Trophoblast cell (in vitro differentiated cells and primary cell): ENCODE measurements around the gene PLCB2.

ENCODE experiments used
- DNase-seq, 2 donors: peaks; one replicate each; pipeline ENCODE4 v3.0.0-alpha.2; 2016
- H2AFZ ChIP-seq: 2 replicates; pipeline ENCODE4 v1.6.1; 2013; ENCODE audit warnings: low read length, moderate library complexity, mild to moderate bottlenecking; ENCODE audit not compliant: insufficient read depth, poor library complexity
- H2AK5ac ChIP-seq: 2 replicates; pipeline ENCODE4 v1.6.1; 2013; ENCODE audit warnings: mild to moderate bottlenecking, low read length
- H2BK120ac ChIP-seq: 2 replicates; pipeline ENCODE4 v1.6.1; 2013; ENCODE audit warnings: low read length, mild to moderate bottlenecking, moderate library complexity; ENCODE audit not compliant: insufficient read depth, poor library complexity
- H2BK12ac ChIP-seq: 2 replicates; pipeline ENCODE4 v1.6.1; 2013; ENCODE audit warnings: mild to moderate bottlenecking, low read length, moderate library complexity
- H2BK5ac ChIP-seq: 2 replicates; pipeline ENCODE4 v1.6.1; 2013; ENCODE audit warnings: low read length, low read depth, moderate library complexity, mild to moderate bottlenecking; ENCODE audit not compliant: poor library complexity
- H3K14ac ChIP-seq: 2 replicates; pipeline ENCODE4 v1.6.1; 2013; ENCODE audit warnings: mild to moderate bottlenecking, low read length
- H3K18ac ChIP-seq: 2 replicates; pipeline ENCODE4 v1.6.1; 2013; ENCODE audit warnings: mild to moderate bottlenecking, low read length
- H3K23ac ChIP-seq: 2 replicates; pipeline ENCODE4 v1.6.1; 2013; ENCODE audit warnings: low read length
- H3K27ac ChIP-seq: 2 replicates; pipeline ENCODE4 v1.5.1; 2013; ENCODE audit warnings: low read depth, mild to moderate bottlenecking, inconsistent platforms, low read length, moderate library complexity
- H3K27me3 ChIP-seq: 2 replicates; pipeline ENCODE4 v1.6.1; 2013; ENCODE audit warnings: inconsistent platforms, mild to moderate bottlenecking, low read length, moderate library complexity; ENCODE audit not compliant: insufficient read depth
- H3K36me3 ChIP-seq, 2 experiments: 1 replicate in 1 of 2; 2 replicates in 1 of 2; pipeline ENCODE4 v1.6.1; 2013; ENCODE audit warnings: low read length in 2 of 2, mild to moderate bottlenecking in 2 of 2, moderate library complexity in 1 of 2; ENCODE audit not compliant: insufficient read depth in 2 of 2, control insufficient read depth in 1 of 2
- H3K4ac ChIP-seq: 2 replicates; pipeline ENCODE4 v1.6.1; 2013; ENCODE audit warnings: low read depth, mild to moderate bottlenecking, low read length, moderate library complexity
- H3K4me1 ChIP-seq, 2 experiments: 1 replicate in 1 of 2; 2 replicates in 1 of 2; pipeline ENCODE4 v1.6.1; 2013; ENCODE audit warnings: low read length in 2 of 2, mild to moderate bottlenecking in 2 of 2, moderate library complexity in 1 of 2; ENCODE audit not compliant: insufficient read depth in 2 of 2, control insufficient read depth in 1 of 2
- H3K4me2 ChIP-seq: 2 replicates; pipeline ENCODE4 v1.6.1; 2013; ENCODE audit warnings: inconsistent platforms, mild to moderate bottlenecking, low read length, moderate library complexity
- H3K4me3 ChIP-seq: 2 replicates; pipeline ENCODE4 v1.5.1; 2013; ENCODE audit warnings: mild to moderate bottlenecking, low read depth, low read length, inconsistent platforms
- H3K79me1 ChIP-seq: one replicate; pipeline ENCODE4 v1.6.1; 2013; ENCODE audit warnings: low read length
- H3K79me2 ChIP-seq: 2 replicates; pipeline ENCODE4 v1.6.1; 2013; ENCODE audit warnings: low read length, mild to moderate bottlenecking; ENCODE audit not compliant: control insufficient read depth, insufficient read depth, poor library complexity
- H3K9ac ChIP-seq: 2 replicates; pipeline ENCODE4 v1.6.1; 2013; ENCODE audit warnings: mild to moderate bottlenecking, low read length
- H3K9me3 ChIP-seq: 2 replicates; pipeline ENCODE4 v1.6.1; 2013; ENCODE audit warnings: low read depth, mild to moderate bottlenecking, control low read depth, inconsistent platforms, low read length; ENCODE audit not compliant: insufficient read depth
- H4K12ac ChIP-seq: 2 replicates; pipeline ENCODE4 v1.6.1; 2013; ENCODE audit warnings: low read depth, mild to moderate bottlenecking, low read length, moderate library complexity
- H4K8ac ChIP-seq: 2 replicates; pipeline ENCODE4 v1.6.1; 2013; ENCODE audit warnings: low read depth, mild to moderate bottlenecking, low read length, moderate library complexity
- H4K91ac ChIP-seq: one replicate; pipeline ENCODE4 v1.6.1; 2013; ENCODE audit warnings: low read depth, mild to moderate bottlenecking, low read length, moderate library complexity
- WGBS: extraction: QIAGEN DNeasy Blood & Tissue Kit; methylation state at CpG from one replicate; pipeline ENCODE4 v1.1.7; 2013; ENCODE audit warnings: missing lambda C conversion rate; ENCODE audit not compliant: insufficient read length, insufficient coverage; ENCODE audit errors: extremely low coverage; 5-methylcytosine and 5-hydroxymethylcytosine counted together

PLCB2 gene

DNA sequence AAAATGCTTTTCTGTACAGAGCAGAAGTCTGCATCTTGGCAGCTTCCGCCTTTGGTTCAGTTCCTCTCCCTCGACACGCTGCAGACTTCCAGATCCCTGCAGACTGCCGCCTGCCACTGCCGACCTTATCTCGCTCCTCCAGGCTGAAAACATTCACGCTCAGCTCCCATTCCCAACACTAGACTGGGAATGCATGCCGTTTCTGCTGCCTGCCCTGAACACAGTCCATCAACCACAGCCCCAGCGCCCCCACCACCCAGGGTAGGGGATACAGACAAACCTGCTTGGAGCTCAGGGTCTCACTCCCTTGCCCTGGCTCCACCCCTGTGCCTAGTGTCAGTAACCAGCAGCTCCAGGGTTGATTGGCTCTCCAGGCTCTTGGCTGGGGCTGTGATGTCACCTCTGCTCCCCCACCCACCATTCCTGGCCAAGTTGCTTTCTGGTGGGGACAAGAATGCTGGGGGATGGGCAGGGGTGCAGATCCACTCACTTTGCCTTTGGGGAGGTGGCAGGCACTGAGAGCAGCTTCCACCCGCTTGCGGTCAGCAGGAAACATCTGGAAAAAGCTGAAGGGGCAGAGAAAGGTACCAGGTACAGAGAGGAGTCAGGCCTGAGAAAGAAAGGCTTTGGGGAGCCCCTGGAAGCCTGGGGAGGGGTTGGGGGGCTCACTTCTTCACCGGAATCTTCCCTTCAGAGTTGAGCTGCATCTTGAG lies 6.1 kb downstream of the PLCB2 start:
- H3K14ac ChIP-seq, result peak overlapping the region; percentile 59
- H2BK5ac ChIP-seq, result peak overlapping the region; percentile 2
- no peaks in the 10 kb centered on the region for H3K36me3 ChIP-seq
- DNase-seq, result no peak
- peak overlapping the region; percentile 6 for H3K4me2 ChIP-seq
- H2AFZ ChIP-seq, result peak overlapping the region; percentile 9
- H3K79me2 ChIP-seq, result no peaks in the 10 kb centered on the region
- no peak overlapping the region for H4K8ac ChIP-seq
- H3K9ac ChIP-seq, result no peak overlapping the region
- H3K4ac ChIP-seq, result no peak overlapping the region
- peak overlapping the region; percentile 68 for H4K91ac ChIP-seq
- no peak overlapping the region for H4K12ac ChIP-seq
- H2BK120ac ChIP-seq, result peak overlapping the region; percentile 30
- H2AK5ac ChIP-seq, result peak overlapping the region; percentile 62
- peaks cover 8% of the 10 kb centered on the region for H3K79me1 ChIP-seq
- H3K4me1 ChIP-seq, result peaks cover 21 to 24% of the 10 kb centered on the region in 2 experiments
- H2BK12ac ChIP-seq, result peak overlapping the region; percentile 42
- no CpG with 5 or more reads among the region's 12 CpGs for WGBS
- no peaks in the 10 kb centered on the region for H3K27me3 ChIP-seq
- H3K27ac ChIP-seq, result peak overlapping the region; percentile 30
- peak overlapping the region; percentile 34 for H3K18ac ChIP-seq
- peaks cover 6% of the 10 kb centered on the region for H3K9me3 ChIP-seq
- H3K23ac ChIP-seq, result no peak overlapping the region
- H3K4me3 ChIP-seq, result no peak overlapping the region

DNA sequence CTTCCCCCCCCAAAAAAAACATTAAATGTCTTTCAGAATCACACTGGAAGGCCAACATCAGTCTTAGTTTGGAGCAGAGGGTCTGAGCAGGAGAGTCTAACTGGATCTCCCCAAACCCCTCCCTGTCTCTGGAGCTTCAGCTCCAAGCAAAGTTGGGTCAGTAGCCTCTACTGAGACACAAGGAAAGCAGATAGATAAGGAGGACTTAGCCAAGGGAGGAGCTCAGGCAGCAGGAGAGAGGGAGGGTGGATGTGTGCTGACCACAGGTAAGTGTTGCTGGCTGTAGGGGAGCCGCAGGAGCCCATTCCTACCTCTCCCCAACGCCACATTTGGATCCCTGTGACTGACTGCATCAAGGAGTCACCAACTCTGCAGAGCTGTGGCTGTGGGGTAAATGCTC lies 7.0 kb downstream of the PLCB2 start:
- H3K79me1 ChIP-seq, result peaks cover 8% of the 10 kb centered on the region
- peak overlapping the region; percentile 37 for H2AK5ac ChIP-seq
- peak overlapping the region; percentile 30 for H4K91ac ChIP-seq
- peak overlapping the region; percentile 14 for H3K27ac ChIP-seq
- peak overlapping the region; percentile 58 for H3K14ac ChIP-seq
- H2BK120ac ChIP-seq, result peak overlapping the region; percentile 44
- DNase-seq, result no peak
- no peak overlapping the region for H2BK5ac ChIP-seq
- no peak overlapping the region for H3K9ac ChIP-seq
- no peak overlapping the region for H3K4me2 ChIP-seq
- H3K79me2 ChIP-seq, result no peaks in the 10 kb centered on the region
- H4K12ac ChIP-seq, result no peak overlapping the region
- no peaks in the 10 kb centered on the region for H3K27me3 ChIP-seq
- peak overlapping the region; percentile 38 for H2BK12ac ChIP-seq
- peaks cover 6% of the 10 kb centered on the region for H3K9me3 ChIP-seq
- H3K36me3 ChIP-seq, result no peaks in the 10 kb centered on the region
- H4K8ac ChIP-seq, result peak overlapping the region; percentile 45
- no peak overlapping the region for H3K4me3 ChIP-seq
- peak overlapping the region; percentile 26 for H3K18ac ChIP-seq
- no CpG with 5 or more reads among the region's 2 CpGs for WGBS
- H3K4me1 ChIP-seq, result peaks cover 26 to 33% of the 10 kb centered on the region in 2 experiments
- no peak overlapping the region for H2AFZ ChIP-seq
- no peak overlapping the region for H3K23ac ChIP-seq
- no peak overlapping the region for H3K4ac ChIP-seq

DNA sequence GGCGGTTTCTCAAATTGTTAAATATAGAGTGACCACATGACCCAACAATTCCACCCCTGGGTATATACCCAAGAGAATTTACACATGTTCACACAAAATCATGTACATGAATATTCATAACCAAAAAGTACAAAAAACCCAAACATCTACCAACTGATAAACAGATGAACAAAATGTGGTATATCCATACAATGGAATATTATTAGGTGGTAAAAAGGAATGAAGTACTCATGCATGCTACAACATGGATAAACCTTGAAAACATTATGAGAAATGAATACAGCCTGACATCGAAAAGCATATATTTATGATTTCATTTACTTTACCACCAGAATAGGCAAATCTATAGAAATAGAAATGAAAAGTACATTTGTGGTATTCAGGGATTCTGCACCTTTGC lies 7.4 kb downstream of the PLCB2 start:
- H3K36me3 ChIP-seq, result no peaks in the 10 kb centered on the region
- no peak overlapping the region for H2AK5ac ChIP-seq
- no peak overlapping the region for H3K18ac ChIP-seq
- no peak overlapping the region for H3K4me2 ChIP-seq
- H3K4me3 ChIP-seq, result no peak overlapping the region
- H2BK5ac ChIP-seq, result no peak overlapping the region
- no peak overlapping the region for H3K9ac ChIP-seq
- no peaks in the 10 kb centered on the region for H3K79me2 ChIP-seq
- no peak overlapping the region for H4K8ac ChIP-seq
- peaks cover 6% of the 10 kb centered on the region for H3K9me3 ChIP-seq
- no peak overlapping the region for H4K12ac ChIP-seq
- H3K79me1 ChIP-seq, result peaks cover 8% of the 10 kb centered on the region
- no peak overlapping the region for H3K14ac ChIP-seq
- WGBS, result no CpG with 5 or more reads among the region's 2 CpGs
- H3K27ac ChIP-seq, result no peak overlapping the region
- no peaks in the 10 kb centered on the region for H3K27me3 ChIP-seq
- peaks cover 26 to 37% of the 10 kb centered on the region in 2 experiments for H3K4me1 ChIP-seq
- H4K91ac ChIP-seq, result no peak overlapping the region
- H2BK120ac ChIP-seq, result no peak overlapping the region
- H3K4ac ChIP-seq, result no peak overlapping the region
- no peak for DNase-seq
- no peak overlapping the region for H3K23ac ChIP-seq
- no peak overlapping the region for H2BK12ac ChIP-seq
- no peak overlapping the region for H2AFZ ChIP-seq

DNA sequence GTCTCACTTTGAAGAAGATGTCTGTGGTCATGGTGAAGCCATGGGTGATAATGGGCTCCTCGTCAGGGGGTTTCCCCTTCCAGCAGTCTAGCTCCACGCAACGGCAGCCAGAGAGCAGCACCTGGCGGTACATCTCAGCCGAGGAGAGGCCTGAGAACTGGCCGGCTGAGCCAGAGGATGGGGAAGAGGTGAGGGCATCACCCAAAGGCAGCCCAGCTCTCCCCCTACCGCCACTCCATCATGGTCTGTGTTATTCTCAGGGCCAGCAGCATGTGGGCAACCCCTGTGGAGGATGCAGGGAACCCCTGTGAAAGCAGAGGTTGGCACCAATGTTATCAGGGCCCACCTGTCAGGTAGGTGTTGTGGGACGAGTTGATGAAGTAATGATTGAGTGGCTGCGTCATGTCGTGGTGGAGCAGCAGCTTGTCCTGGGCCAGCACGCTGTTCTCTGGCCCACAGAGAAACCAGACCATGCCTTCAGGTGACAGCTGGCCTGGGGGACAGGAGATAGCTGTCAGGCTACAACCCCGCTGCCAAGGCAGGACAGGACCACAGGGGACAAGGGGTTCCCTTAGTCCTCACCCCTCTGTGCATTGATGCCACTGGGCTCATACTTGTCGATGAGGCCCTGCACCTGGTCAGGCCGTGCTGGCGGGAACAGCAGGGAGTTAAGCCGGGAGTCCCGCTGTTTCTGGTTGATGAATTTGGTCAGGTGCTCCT lies 9.4 kb downstream of the PLCB2 start:
- Histone ChIP-seq H2AFZ (no peak overlapping the region), H3K36me3 (no peaks in the 10 kb centered on the region), H4K12ac (no peak overlapping the region), H3K79me2 (no peaks in the 10 kb centered on the region), H2BK12ac (no peak overlapping the region), H2AK5ac (no peak overlapping the region), H3K23ac (no peak overlapping the region), H3K18ac (no peak overlapping the region), H3K79me1 (peaks cover 8% of the 10 kb centered on the region), H3K9ac (no peak overlapping the region), H3K14ac (no peak overlapping the region), H3K27ac (no peak overlapping the region), H3K4me3 (no peak overlapping the region), H4K91ac (no peak overlapping the region), H3K4me1 (peaks cover 26 to 38% of the 10 kb centered on the region in 2 experiments), H3K4me2 (no peak overlapping the region), H3K4ac (no peak overlapping the region), H2BK120ac (no peak overlapping the region), H4K8ac (no peak overlapping the region), H3K9me3 (peaks cover 6% of the 10 kb centered on the region), H2BK5ac (no peak overlapping the region), H3K27me3 (no peaks in the 10 kb centered on the region)
- no peak for DNase-seq
- WGBS, result no CpG with 5 or more reads among the region's 17 CpGs
